HG03064 (cell line): ENCODE results near the gene MKX.

ENCODE experiments used
- ATAC-seq: cut with Tn5 transposase; IDR thresholded peaks from one replicate; pipeline ENCODE4 v1.9.1; 2021; ENCODE audit warnings: low read depth; ENCODE audit not compliant: unreplicated experiment

MKX gene

DNA sequence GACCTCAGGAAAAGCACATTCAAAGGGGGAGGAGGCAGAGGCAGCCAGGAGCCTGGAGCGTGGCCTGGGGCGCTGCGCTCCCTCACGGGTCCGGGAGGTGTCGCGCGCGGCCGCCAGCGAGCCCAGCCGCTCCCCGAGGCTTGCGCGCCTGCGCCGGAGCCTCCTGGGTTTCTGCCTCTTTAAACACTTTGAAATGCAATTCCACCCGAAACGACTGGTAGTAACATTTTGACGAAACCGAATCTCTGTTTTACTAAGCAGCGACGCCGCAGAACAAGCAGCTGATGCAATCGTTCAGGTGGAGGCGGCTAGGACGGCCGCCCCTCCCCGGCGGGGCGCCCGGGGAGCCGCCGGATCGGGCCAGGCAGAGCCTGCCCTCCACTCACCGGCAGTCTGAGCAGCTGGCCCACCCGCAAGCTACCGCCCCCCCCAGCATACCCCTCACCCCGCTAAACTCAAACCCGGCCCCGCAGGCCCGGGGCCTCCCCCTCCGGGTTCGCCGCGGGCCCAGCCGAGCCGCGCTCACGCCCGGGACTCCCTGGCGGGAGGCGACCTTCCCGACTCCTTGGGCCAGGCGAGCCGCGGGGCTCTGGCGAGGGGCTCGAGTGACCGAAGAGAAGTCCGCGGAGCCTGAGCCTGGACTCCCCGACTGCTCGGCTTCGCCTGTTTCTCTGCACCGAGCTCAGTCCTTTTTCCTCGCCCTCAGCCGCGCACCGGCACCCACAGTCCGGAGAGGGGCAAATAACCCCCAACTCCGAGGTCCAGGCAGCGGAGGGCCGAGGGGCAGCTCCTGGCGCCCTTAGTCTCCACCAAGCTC is 3.2 kb downstream of the MKX start:
- ATAC-seq: peak; percentile 97

DNA sequence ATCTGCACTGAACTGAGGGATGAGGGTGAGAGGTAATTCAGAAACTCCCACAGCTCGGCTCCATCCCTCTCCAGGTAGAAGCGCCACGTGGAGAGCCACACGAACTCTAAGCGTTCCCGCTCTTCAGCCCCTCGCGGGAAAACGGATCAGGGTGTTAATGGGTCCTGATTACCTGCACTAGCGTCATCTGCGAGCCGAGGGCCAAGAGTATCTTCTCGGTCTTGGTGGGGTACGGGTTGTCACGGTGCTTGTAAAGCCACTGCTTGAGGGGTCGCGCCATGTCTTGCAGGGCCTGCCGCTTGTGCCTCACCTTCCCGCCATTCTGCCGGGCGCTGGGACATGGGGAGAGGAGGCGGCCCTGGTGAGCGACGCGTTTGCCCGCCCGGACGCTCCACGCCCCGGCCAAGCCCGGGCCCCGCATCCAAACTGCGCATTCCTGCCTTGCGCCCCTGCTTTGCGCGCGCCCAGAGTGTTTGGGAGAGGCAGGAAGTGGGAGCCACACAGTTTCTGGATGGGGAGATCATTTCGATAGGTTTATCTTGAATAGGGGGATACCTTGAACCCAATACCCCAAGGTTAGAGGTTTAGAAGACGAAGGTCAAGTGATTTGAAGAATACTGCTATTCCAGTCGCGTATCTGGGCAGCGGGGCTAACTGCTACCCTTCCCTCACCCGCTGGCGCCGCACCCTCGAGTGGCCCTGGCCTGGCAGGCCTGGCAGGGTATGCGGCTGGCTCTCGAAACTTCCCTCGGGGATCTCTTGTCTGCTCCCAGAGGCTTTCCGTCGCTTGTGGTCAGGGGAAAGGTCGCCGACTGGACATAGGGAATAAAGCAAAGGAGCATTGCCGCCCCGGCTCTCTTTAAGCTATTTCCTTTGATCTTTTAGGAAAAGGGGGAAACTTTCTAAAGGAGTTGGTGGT is 4.2 kb downstream of the MKX start:
- no peak for ATAC-seq

DNA sequence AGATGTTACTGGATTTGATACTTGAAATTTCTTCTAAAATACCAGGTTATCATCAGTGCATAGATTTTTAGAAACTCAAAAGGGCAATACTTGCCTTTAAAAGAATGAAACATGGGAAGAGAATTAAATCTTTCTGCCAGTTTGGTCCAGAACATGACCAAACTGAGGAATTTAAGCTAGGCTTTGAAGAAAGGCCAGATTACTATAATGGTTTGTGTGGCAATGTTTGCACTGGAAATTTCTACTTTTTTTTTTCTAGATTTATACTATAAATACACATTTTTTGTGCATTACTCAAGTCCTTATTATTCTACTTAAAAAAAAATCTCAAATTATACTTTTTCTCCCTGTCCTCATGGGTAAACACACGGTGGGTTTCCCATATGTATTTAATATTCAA is 9.2 kb downstream of the MKX start:
- no peak for ATAC-seq

DNA sequence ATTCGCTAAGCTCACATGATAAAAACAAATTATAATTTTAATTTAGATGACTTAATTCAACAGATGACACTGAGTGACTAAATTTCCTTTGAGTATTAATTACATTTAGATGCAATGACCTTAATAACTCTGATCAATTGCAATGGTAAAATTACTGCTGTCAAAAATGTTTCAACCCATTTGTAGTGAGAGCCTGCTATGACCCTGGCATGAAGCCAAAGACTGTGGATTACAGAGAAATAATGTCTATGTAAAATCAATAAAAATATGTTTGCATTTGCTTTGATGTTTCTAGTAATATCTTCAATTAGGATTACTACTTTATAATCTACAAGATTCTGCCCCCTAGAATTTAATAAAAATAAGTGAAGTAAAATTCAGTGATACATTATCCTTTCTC is 15.6 kb downstream of the MKX start:
- no peak for ATAC-seq

DNA sequence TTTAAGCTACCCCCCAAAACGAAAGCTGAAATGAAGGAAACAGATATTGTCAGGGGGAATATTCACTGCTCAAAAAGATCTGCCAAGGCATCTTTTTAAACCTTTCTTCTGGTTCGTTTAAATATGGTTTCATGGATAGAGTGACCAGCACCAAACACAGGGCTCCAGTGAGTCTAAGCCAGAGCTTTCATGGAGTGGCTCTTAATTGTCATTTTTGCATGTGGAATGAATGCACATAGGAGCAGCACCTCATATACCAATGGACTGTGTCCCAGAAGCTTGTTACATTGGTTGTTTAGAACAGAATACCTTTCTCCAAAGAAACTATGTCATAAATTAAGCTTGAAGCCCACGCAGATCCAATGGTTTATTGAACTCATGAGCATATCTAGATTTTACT is 17.3 kb downstream of the MKX start:
- no peak for ATAC-seq

DNA sequence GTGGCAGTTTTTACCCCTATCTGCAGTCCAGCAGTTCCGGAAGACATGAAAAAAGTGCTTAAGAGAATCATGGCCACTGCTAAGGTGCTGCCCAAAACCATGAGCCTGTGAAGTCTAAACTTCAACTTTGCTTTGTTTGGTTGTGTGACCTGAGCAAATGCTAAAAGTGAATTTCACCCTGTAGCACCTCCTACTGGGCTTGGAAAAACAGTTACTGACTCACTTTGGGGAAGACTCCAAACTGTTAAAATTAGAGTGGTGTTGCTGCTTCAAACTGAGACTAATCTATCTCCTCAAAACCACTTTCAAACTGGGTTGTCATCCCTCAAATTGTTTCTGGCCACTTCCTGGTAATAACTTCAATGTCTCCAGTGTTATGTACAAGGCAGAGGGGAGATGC is 21.3 kb downstream of the MKX start:
- no peak for ATAC-seq

DNA sequence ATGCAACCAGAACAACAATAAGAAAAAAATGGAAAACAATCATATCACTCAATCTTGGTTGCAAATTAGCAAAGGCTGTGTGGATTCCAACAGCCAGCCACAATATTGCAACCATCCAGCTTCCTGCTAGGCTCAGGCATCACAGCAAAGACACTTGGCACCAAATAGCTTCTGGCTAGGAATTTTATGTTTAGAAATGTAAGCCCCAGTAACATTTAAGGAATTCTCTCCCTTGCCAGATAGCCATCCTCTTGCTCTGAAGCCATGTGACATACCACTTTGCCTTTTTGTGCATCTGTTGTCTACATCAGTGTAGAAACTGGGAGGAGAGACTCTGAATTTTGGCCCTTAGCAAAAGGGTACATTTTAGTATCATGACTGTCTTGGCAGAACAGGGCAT is 22.2 kb downstream of the MKX start:
- no peak for ATAC-seq

DNA sequence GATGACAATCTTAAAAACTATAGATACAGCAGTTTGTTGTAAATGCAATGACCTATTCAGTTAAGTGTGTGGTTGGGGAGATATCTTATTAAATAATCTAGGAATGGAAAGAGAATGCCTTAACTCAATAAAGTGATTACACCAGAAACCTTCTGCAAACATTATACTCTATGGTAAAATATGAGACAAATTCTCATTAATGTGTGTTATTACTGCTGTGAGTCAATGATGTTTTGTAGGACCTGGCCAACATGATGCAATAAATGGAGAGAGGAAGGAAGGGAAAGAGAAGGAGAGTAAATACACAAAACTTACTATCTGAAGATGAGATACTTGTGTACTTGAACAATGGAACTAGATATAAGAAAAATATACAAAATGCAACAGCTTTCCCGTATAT is 25.1 kb downstream of the MKX start:
- ATAC-seq: no peak

DNA sequence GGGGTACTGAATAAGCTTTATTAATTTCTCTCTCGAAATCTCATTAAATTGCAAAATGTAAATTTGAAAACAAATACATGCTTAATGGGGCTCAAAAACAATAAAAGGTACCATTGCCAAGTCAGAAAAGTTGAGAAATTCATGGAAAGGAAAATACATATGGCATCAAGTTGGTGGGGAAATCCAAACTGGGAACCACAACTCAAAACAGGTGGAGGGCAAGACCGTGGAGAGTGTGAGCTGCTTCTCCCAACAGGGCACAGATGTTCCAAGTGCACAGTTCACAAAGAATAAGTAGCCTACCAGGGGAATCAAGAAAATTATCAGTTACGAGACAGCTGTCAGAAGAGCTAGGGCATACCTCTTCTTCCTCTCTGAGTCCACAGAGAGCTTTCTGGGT is 26.6 kb downstream of the MKX start:
- ATAC-seq: no peak

DNA sequence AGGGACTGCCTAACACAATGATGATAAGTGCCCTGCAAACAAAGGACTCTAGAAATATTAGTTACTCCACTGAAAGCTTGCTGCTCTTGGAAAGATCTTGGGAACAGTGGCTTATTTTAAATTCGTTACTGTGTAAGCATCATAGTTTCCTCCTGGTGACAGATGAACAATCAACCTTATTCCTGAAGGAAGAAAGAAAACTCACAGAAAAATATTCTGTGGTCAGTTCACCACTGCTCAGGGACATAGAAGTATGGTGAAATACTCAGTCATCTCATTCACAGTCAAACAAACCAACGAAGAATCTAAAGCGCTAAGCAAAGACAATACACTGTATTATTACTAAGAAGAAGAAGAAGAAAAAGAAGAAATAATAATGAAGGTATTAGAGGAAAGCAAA is 27.8 kb downstream of the MKX start:
- ATAC-seq: no peak

DNA sequence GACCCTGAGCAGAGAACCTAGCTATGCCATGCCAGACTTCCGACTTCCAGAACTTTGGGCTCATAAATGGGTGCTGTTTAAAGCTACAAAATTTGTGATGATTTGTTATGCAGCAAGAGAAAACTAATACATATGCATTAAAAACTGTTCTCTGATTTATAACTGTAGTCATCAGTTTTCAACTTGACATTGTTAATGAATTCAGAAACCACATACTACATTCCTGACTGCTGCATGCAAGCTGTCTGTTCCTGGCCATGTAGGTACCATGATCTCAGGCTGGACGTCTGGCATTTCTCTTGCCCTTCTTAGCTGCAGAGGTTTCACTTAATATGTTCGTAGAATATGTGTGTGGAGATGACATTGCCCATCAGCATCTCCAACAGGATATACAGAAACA is 28.4 kb downstream of the MKX start:
- ATAC-seq: no peak

DNA sequence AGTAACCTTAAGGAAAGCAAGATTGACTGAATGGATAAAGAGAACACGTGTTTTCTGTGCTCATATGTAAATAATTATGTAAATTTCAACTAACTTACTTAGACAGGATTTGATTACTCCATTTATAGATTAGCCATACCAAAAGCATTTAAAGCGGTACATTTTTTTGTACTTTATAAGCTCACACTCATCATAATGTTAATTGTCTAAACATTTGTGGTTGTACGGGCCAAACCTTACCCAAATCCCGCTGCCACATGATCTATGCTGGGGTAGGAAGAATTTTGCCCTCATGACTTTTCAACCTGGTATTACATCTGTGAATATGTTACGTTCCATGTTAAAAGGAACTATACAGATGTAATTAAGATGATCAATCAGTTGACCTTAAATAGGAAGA is 29.1 kb downstream of the MKX start:
- no peak for ATAC-seq

DNA sequence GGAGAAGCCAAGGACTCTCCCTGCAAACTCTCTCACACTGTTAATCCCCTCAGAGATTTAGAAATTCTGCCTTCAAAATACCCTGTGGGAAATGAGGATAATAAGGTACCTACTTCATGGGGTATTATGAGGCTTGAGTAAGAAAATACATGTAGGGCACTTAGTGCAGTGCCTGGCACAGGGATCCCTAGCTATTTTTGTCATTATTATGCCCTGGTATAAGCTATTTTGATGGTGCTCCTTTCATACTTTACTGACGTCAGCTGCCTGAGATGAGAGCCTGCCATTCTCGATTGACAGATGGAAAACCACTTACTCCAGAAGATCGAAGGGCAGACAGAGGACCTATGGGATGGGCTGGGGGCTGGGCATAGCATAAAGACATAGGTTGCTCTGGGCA is 30.1 kb downstream of the MKX start:
- ATAC-seq: no peak

DNA sequence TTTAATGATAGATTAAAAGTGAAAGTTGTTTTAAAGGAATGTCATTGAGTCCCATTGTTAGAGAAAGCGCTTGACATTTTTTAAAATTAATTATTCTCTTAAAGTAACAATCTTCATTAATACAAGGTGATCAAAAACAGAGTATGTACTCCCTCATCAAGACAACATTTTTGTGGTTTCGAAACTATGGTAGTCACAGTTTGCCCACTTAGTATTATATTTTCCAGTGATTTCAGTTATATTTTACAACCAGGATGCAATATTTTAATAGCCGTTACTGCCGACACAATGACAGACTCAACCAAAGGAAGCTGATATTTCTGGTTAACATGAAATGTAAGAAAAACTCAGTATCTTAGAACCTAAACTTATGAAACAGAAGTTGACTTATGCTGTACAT is 31.3 kb downstream of the MKX start:
- no peak for ATAC-seq

DNA sequence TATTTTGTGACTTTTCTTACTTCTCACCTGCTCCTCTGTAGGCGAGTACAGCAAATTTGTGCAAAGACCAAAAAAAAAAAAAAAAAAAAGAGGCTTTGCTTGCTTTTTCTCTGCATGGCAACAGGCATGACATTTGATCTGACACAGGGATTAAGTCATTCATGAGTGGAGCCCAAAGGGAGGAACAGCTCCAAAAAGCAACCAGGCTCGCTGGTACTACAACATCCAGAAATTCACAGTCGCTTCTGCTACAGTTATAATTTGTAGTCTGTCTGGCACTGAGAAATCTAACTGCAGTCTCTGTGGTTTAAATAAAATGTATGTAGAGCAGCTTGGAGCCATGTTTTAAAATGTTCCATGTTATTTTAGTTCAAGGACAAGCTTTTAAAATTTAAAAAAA is 31.7 kb downstream of the MKX start:
- ATAC-seq: no peak

DNA sequence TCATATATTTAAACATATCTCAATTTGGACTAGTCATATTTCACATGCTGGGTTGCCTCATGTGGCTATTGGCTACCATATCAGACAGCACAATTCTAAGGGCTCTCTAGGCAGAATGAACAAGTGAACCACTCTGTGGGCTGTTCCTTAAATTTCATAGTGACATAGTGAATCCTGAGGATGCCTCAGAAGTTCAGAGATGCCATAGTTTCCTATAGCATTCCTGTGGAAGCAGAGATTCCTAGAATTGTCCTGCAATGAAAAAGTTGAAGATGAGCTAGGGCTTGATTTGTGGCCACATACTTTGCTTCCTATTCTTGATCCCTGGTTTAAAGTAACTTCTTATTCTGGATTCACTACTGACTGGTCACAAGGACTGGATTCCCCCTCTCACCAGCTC is 35.6 kb downstream of the MKX start:
- no peak for ATAC-seq

DNA sequence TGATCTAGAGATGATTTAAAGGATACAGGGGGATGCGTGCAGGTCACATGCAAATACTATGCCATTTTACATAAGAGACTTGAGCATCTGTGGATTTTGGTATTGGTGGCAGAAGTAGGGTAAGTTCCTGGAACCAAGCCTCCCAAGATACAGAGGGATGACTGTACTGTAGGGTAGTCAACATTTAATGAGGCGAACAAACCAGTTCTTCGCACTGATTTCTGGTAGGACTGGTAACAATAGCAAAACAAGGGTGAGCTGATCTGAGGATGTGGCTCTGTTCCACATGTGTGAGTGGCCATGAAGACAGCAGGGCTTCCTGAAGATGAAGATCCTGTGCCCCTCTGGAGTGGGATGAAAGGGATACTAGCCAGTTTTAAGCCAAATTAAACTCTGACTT is 36.3 kb downstream of the MKX start:
- no peak for ATAC-seq

DNA sequence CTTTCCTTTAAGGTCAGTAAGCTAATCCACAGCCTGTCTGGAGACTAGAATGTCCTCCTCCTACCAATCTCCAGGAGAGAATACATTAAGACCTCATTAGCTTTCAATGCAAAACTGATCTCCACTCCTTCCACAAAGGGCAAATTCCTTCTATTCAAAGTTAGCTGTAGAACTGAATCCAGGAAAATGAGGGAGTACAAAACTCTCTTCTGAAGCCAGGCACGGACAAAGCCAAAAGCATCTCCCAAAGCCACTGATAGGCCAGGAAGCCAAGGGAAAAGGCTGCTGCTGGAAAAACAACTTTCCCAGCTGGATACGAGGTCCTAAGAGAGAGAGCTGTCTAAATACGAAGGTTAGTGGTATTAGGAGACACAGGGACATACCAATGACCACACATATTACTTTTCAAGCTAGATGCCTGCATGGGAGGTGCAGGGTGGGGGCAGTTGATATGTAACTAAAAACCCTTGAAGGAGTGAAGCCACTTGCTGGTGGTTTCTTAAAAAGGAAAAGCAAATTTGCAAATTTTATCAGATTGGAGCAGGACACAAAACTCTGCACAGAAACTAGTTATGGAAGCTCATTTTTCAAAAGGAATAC is 43.6 kb downstream of the MKX start:
- ATAC-seq: no peak

DNA sequence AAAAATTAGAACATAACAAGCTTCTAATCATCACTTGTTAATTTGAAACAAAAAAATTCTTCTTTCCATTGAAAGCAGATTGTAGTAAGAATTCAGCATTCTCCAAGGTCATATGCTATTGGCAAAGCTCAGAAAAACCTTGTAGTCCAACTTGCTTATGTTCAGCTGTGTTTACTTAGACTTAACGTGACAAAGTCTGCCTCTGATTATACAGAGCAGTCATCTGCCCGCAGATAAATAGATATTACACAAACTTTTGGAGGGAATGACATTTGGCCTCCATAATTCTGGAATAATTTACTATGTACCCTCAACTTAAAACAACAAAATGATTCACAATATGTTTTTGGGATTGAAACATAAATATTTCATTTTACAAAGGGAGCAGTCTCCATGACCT is 45.8 kb downstream of the MKX start:
- ATAC-seq: no peak

DNA sequence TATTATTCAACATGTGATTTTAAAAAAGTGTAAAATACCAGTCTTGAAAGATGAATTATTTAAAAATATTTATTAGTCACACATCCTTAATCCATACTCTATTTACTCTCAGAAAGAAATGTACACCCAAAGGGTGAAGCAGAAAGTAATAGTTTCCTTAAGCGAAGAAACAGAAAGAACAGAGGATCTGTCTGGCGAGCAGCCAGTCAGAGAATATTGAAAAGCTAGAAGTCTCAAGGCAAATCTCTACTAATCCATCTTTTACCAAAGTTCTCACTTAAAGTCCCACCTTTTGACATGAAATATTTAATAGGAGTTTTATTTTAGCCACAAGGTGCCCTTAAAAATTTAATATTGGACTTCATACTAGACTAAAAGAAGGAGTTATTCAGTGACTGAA is 46.7 kb downstream of the MKX start:
- no peak for ATAC-seq

DNA sequence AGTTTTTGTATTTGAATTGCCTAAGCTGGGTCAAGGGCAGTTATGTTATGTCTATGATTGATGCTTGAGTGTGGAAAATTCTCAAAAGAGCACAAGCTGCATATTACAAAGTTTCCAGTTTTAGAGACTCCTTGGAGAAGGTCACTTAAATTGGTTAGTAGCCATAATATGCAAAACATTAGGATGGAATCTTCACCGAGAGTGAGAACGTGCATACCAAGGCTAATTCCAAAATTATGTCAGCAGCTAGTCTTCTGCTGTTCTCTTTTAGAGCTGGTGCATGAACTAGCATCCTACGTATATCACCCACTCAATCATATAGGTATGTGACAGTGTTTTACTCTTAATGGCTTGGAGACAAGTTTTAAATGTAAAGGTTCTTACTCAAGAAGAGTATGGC is 49.2 kb downstream of the MKX start:
- ATAC-seq: no peak

DNA sequence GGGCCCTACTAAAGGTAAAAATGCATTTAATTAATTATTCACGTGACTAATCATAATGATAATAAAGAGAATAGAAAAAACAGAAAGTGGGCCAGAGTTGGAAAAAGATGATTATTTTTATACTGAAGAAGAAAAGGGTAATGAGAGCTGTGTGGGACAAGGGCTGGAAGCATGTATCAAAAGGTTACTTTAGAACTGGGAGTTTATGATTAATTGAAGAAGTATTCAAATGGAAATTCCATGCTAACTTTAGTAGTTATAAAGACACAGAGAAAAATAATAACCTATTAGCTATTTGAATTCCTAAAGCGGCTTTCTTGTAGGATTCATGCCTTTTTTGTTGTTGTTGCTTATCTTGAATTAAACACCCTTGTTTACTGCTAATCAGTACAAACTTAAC is 49.9 kb downstream of the MKX start:
- ATAC-seq: no peak
